GM12878 (cell line): Measurements from ENCODE around the gene CLDN4.

Experiments used
- FOS ChIP-seq: IDR thresholded peaks from 3 replicates; pipeline ENCODE4 v1.6.1; 2011; ENCODE audit warnings: borderline replicate concordance; ENCODE audit not compliant: insufficient read length; ENCODE audit errors: extremely low read depth
- PML ChIP-seq: IDR thresholded peaks from 2 replicates; pipeline ENCODE4 v1.6.1; 2012; ENCODE audit warnings: low read length, inconsistent platforms
- TF ChIP-seq, protein P1 (sequence below): IDR thresholded peaks from 2 replicates; pipeline ENCODE4 v1.6.1; 2012; ENCODE audit warnings: mild to moderate bottlenecking, low read depth, low read length

DNA sequence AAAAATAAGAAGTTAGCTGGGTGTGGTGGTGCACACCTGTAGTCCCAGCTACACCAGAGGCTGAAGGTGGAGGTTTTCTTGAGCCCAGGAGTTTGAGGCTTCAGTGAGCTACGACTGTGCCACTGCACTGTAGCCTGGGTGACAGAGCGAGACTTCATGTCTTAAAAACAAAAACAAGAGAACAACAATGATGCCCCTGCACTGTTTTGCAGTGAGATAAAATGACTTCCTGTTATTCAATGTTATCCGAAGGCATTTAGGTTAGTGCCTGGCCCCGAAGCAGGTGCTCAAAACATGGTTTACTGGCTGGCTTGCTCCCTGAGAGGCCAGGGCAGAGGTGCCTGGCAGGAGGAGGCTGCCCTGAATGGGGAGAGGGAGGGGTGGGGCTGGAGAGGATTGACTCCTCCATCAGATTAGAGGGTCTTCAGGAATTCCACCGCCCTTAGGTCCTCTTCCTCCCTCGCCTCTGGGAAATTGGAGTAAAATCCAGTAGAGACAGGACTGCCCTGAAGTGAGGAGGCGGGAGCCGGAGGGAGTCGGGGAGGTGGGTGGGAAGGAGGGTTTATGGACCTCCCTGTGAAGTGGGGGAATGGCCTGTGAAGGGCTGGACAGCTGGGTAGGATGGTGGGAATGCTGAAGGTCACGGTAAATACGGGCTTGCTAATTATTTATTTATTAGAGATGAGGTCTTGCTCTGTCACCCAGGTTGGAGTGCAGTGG is 6.8 kb upstream of the CLDN4 start:
- TF ChIP-seq, protein P1, sequence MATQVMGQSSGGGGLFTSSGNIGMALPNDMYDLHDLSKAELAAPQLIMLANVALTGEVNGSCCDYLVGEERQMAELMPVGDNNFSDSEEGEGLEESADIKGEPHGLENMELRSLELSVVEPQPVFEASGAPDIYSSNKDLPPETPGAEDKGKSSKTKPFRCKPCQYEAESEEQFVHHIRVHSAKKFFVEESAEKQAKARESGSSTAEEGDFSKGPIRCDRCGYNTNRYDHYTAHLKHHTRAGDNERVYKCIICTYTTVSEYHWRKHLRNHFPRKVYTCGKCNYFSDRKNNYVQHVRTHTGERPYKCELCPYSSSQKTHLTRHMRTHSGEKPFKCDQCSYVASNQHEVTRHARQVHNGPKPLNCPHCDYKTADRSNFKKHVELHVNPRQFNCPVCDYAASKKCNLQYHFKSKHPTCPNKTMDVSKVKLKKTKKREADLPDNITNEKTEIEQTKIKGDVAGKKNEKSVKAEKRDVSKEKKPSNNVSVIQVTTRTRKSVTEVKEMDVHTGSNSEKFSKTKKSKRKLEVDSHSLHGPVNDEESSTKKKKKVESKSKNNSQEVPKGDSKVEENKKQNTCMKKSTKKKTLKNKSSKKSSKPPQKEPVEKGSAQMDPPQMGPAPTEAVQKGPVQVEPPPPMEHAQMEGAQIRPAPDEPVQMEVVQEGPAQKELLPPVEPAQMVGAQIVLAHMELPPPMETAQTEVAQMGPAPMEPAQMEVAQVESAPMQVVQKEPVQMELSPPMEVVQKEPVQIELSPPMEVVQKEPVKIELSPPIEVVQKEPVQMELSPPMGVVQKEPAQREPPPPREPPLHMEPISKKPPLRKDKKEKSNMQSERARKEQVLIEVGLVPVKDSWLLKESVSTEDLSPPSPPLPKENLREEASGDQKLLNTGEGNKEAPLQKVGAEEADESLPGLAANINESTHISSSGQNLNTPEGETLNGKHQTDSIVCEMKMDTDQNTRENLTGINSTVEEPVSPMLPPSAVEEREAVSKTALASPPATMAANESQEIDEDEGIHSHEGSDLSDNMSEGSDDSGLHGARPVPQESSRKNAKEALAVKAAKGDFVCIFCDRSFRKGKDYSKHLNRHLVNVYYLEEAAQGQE = no peak
- TF ChIP-seq PML (no peak), FOS (no peak)
